HG03442 (cell line): ENCODE results near the gene LRRC8E.
"Not testable (repeated sequence)": the region's sequence is repeated elsewhere in the genome, so short reads cannot be mapped to it uniquely, and the experiment has no call there.

Experiments
- ATAC-seq: cut with Tn5 transposase; IDR thresholded peaks from one replicate; pipeline ENCODE4 v1.9.1; 2021; ENCODE audit warnings: mild to moderate bottlenecking, moderate library complexity; ENCODE audit not compliant: unreplicated experiment

The LRRC8E gene

GRCh38 chr19:7907122-7907521 is 18.8 kb downstream of the LRRC8E start:
- no peak for ATAC-seq

GRCh38 chr19:7907544-7907943 is 19.2 kb downstream of the LRRC8E start:
- no peak for ATAC-seq

GRCh38 chr19:7908078-7908699 is 19.9 kb downstream of the LRRC8E start:
- ATAC-seq: no peak

- ATAC-seq: no peak
These were observed 20.6 kb downstream of the LRRC8E start for GRCh38 chr19:7908742-7909461.

GRCh38 chr19:7909471-7910067 is 21.3 kb downstream of the LRRC8E start:
- no peak for ATAC-seq

GRCh38 chr19:7910321-7911161 is 22.2 kb downstream of the LRRC8E start:
- ATAC-seq: no peak

- no peak for ATAC-seq
These were observed 23.3 kb downstream of the LRRC8E start for GRCh38 chr19:7911508-7912143.

- no peak for ATAC-seq
These were observed 23.9 kb downstream of the LRRC8E start for GRCh38 chr19:7912144-7912696.

GRCh38 chr19:7912697-7913564 is 24.6 kb downstream of the LRRC8E start:
- no peak for ATAC-seq

- no peak for ATAC-seq
These were observed 25.3 kb downstream of the LRRC8E start for GRCh38 chr19:7913652-7914051.

GRCh38 chr19:7914099-7914498 is 25.8 kb downstream of the LRRC8E start:
- no peak for ATAC-seq

- ATAC-seq: no peak
These were observed 26.3 kb downstream of the LRRC8E start, which contains the start of gene TGFBR3L for GRCh38 chr19:7914598-7915045. TGFBR3L (plus strand) TSS chr19:7914830.

GRCh38 chr19:7915250-7916102 is 27.2 kb downstream of the LRRC8E start:
- no peak for ATAC-seq

- ATAC-seq: no peak
These were observed 28.0 kb downstream of the LRRC8E start for GRCh38 chr19:7916103-7916954.

GRCh38 chr19:7916955-7917266 is 28.6 kb downstream of the LRRC8E start:
- ATAC-seq: no peak

- no peak for ATAC-seq
These were observed 29.2 kb downstream of the LRRC8E start for GRCh38 chr19:7917267-7918061.

GRCh38 chr19:7918062-7918614 is 29.8 kb downstream of the LRRC8E start:
- not testable (repeated sequence) for ATAC-seq
